ENCODE measurements around the gene EXD1.

GRCh38 chr15:41231422-41232226 lies 1.1 kb upstream of the EXD1 start:
- no peak for TF ChIP-seq SNAI2 (CRISPR knock-in tag; IDR thresholded peaks at IDR 0.05)
- TF ChIP-seq GLIS3 (CRISPR knock-in tag; IDR thresholded peaks at IDR 0.05) = no peak
- TF ChIP-seq ESRRG (CRISPR knock-in tag; IDR thresholded peaks at IDR 0.05) = no peak
- TF ChIP-seq ARNTL (CRISPR knock-in tag; IDR thresholded peaks at IDR 0.05; ENCODE audit: borderline replicate concordance, low read depth) = no peak
- TF ChIP-seq CSDC2 (CRISPR knock-in tag; IDR thresholded peaks at IDR 0.05) = no peak
- no peak for TF ChIP-seq PATZ1 (CRISPR knock-in tag; IDR thresholded peaks at IDR 0.05; ENCODE audit: borderline replicate concordance)
- no peak for TF ChIP-seq ZFP30 (CRISPR knock-in tag; IDR thresholded peaks at IDR 0.05)
- TF ChIP-seq POU6F1 (CRISPR knock-in tag; IDR thresholded peaks at IDR 0.05; ENCODE audit: borderline replicate concordance, low read depth) = no peak
- TF ChIP-seq RARB (CRISPR knock-in tag; IDR thresholded peaks at IDR 0.05) = no peak
- no peak for TF ChIP-seq TCF4 (CRISPR knock-in tag; IDR thresholded peaks at IDR 0.05; ENCODE audit: borderline replicate concordance)
- no peak for TF ChIP-seq TOX (CRISPR knock-in tag; IDR thresholded peaks at IDR 0.05; ENCODE audit: borderline replicate concordance)
- no peak for TF ChIP-seq ZNF8 (CRISPR knock-in tag; IDR thresholded peaks at IDR 0.05)
- no peak for TF ChIP-seq TSHZ2 (CRISPR knock-in tag; IDR thresholded peaks at IDR 0.05)
